ENCODE data around the gene MARK4. TPM values are rescaled to one million over a fixed set of nuclear protein-coding genes. Genes with fewer than 3 reads are reported as not detected.

MARK4 gene
- total and polyA plus RNA-seq, 2 experiments from 2014 or later, result 4.9 to 11.6 TPM

DNA sequence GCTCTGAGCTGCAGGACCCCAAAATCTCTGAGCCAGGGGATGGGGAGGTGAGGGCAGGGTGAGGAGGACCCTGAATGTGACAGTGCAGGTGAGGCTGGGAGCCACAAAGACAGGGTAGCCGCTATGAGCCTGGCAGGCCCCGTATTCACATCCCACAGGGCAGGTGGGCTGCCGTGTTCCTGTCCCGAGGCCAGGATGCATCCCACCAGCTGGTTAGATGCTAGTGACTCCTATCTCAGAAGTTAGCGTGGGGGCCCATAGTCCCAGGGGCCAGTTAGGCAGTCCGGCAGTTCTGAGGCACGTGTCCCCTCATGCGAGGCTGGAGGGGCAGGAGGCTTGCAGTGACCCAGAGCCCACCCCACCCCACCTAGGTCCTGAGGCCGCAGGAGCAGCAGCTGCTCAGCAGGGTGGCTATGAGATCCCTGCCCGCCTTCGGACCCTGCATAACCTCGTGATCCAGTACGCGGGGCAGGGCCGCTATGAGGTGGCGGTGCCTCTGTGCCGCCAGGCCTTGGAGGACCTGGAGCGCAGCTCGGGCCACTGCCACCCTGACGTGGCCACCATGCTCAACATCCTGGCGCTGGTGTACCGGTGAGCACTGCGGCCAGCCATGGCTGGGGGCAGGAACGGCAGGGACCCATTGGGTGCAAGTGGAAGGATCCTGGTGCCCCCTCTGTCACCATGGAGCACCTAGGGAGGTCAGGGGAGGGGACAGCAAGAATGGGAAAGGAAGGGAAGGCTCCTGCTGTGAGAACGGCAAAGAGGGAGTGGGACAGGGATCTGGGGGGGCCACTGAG is 96.7 kb downstream of the MARK4 start:
- Histone ChIP-seq H3K4me1 (ENCODE audit: insufficient read depth) (no peaks in the 10 kb centered on the region), H3K4me2 (ENCODE audit: unreplicated experiment) (no peak overlapping the region), H3K27me3 (replicated peaks; ENCODE audit: insufficient read depth) (no peaks in the 10 kb centered on the region; the same call in 1 of the 2 replicates), H3F3A (ENCODE audit: insufficient read depth) (no peaks in the 10 kb centered on the region), H3K9ac (no peak overlapping the region), H3K36me3 (ENCODE audit: low read depth) (no peaks in the 10 kb centered on the region), H3K4me3 (no peak overlapping the region), H3K79me2 (ENCODE audit: insufficient read depth) (no peaks in the 10 kb centered on the region), H3K9me3 (ENCODE audit: low read depth) (no peaks in the 10 kb centered on the region), H3K27ac (no peak overlapping the region), H2AFZ (no peak overlapping the region), H3K9me2 (ENCODE audit: insufficient read depth) (no peaks in the 10 kb centered on the region), H4K20me1 (ENCODE audit: insufficient read depth) (no peaks in the 10 kb centered on the region)
- DNase-seq, result no peak
- in situ Hi-C loops (cut with MboI), result no loop called here
- 76 to 84% methylated on average over 16 to 23 of the region's 25 CpGs for WGBS, 2 experiments (ENCODE audit: low coverage in 1 of 2, low lambda C conversion rate in 2 of 2, missing lambda C conversion rate in 2 of 2)
- TF ChIP-seq EZH2phosphoT487 (IDR thresholded peaks at IDR 0.05; ENCODE audit: insufficient read depth, low read depth) (no peak), EZH2 (IDR thresholded peaks at IDR 0.05; ENCODE audit: insufficient read depth, poor library complexity, severe bottlenecking) (no peak)

DNA sequence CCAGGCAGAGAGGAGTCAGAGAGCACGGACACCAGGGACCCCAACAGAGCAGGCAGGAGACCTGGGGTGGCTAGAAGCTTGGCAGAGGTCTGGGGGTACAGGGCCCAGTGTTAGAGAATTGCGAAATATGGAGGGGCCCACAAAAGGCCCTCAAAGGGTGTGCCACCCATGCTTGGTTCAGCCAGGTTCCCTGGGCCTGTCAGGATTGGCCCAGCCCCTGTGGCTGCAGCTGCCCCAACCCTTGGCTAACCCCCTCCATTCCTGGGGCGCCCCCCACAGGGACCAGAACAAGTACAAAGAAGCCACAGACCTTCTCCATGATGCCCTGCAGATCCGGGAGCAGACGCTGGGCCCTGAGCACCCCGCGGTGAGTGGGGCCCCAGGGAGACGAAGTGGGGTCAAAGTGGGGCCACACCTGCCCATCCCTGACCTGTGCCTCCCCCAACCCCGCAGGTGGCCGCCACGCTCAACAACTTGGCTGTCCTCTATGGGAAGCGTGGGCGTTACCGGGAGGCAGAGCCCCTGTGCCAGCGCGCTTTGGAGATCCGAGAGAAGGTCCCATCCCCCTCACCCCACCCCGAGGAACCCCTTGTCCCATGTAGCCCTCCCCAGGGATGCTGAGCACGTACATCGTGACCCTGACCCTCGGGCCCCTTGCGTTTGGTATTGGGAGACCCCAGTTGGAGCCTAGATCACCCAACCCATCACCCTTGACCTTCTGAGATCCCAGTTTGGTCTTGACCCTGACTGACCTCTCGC is 97.5 kb downstream of the MARK4 start:
- no peaks in the 10 kb centered on the region for H3K27me3 ChIP-seq (replicated peaks; ENCODE audit: insufficient read depth)
- no peak overlapping the region for H3K9ac ChIP-seq
- H3K4me1 ChIP-seq (ENCODE audit: insufficient read depth), result no peaks in the 10 kb centered on the region
- TF ChIP-seq EZH2phosphoT487 (IDR thresholded peaks at IDR 0.05; ENCODE audit: insufficient read depth, low read depth) (no peak), EZH2 (IDR thresholded peaks at IDR 0.05; ENCODE audit: insufficient read depth, poor library complexity, severe bottlenecking) (no peak)
- no peak overlapping the region for H3K27ac ChIP-seq
- H2AFZ ChIP-seq, result no peak overlapping the region
- no peaks in the 10 kb centered on the region for H3K79me2 ChIP-seq (ENCODE audit: insufficient read depth)
- WGBS, 2 experiments (ENCODE audit: low coverage in 1 of 2, low lambda C conversion rate in 2 of 2, missing lambda C conversion rate in 2 of 2), result 69 to 75% methylated on average over 21 to 23 of the region's 23 CpGs
- in situ Hi-C loops (cut with MboI), result no loop called here
- H4K20me1 ChIP-seq (ENCODE audit: insufficient read depth), result no peaks in the 10 kb centered on the region
- H3K9me2 ChIP-seq (ENCODE audit: insufficient read depth), result no peaks in the 10 kb centered on the region
- H3F3A ChIP-seq (ENCODE audit: insufficient read depth), result no peaks in the 10 kb centered on the region
- no peaks in the 10 kb centered on the region; the same call in 1 of the 2 replicates for H3K36me3 ChIP-seq (ENCODE audit: low read depth)
- no peak overlapping the region for H3K4me2 ChIP-seq (ENCODE audit: unreplicated experiment)
- no peak overlapping the region for H3K4me3 ChIP-seq
- no peak for DNase-seq
- H3K9me3 ChIP-seq (ENCODE audit: low read depth), result no peaks in the 10 kb centered on the region

DNA sequence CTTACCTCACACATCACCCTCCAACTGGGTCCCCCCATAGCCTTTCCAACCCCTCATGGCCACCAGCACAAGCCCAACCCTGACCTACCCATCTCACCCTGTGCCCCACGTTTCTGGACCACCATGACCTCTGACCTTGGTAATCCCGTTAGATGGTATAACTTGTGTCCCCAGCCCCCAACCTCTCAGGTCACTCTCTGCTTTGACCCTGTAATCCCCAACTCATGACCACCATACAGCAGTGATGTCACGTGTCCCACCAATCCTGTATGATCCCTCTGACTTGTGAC is 98.0 kb downstream of the MARK4 start:
- Histone ChIP-seq H3K9ac (no peak overlapping the region), H3K4me3 (no peak overlapping the region), H3K9me2 (ENCODE audit: insufficient read depth) (no peaks in the 10 kb centered on the region), H3K36me3 (ENCODE audit: low read depth) (no peaks in the 10 kb centered on the region; the same call in 1 of the 2 replicates), H4K20me1 (ENCODE audit: insufficient read depth) (no peaks in the 10 kb centered on the region), H3K4me1 (ENCODE audit: insufficient read depth) (no peaks in the 10 kb centered on the region), H3K27ac (no peak overlapping the region), H3K27me3 (replicated peaks; ENCODE audit: insufficient read depth) (no peaks in the 10 kb centered on the region), H3K9me3 (ENCODE audit: low read depth) (no peaks in the 10 kb centered on the region), H3F3A (ENCODE audit: insufficient read depth) (no peaks in the 10 kb centered on the region), H3K4me2 (ENCODE audit: unreplicated experiment) (no peak overlapping the region), H3K79me2 (ENCODE audit: insufficient read depth) (no peaks in the 10 kb centered on the region), H2AFZ (no peak overlapping the region)
- TF ChIP-seq EZH2 (IDR thresholded peaks at IDR 0.05; ENCODE audit: insufficient read depth, poor library complexity, severe bottlenecking) (no peak), EZH2phosphoT487 (IDR thresholded peaks at IDR 0.05; ENCODE audit: insufficient read depth, low read depth) (no peak)
- in situ Hi-C loops (cut with MboI), result no loop called here
- WGBS, 2 experiments (ENCODE audit: low coverage in 1 of 2, low lambda C conversion rate in 2 of 2, missing lambda C conversion rate in 2 of 2), result 33 to 42% methylated on average over 3 of the region's 3 CpGs
- DNase-seq, result no peak

DNA sequence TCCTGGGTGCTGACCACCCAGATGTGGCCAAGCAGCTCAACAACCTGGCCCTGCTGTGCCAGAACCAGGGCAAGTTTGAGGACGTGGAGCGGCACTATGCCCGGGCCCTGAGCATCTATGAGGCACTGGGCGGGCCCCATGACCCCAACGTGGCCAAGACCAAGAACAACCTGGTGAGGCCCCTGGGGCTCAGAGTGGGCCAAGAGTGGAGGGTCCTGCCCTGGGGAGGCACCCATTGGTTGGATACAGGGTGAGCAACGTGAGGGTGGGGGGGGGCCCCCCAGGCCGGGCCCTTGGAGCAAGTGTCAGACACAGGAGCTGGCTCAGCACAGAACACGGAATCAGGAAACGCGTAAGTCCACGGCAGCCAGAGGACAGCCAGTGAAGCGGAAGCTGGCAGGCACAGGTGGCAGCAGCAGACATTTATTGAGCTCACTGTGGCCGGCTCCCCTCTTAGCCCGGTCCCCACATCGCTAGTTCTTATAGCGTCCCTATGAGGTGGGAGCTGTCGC is 98.4 kb downstream of the MARK4 start:
- Histone ChIP-seq H2AFZ (no peak overlapping the region), H3K4me2 (ENCODE audit: unreplicated experiment) (no peak overlapping the region), H3K27ac (no peak overlapping the region), H3K27me3 (replicated peaks; ENCODE audit: insufficient read depth) (no peaks in the 10 kb centered on the region), H3K9me3 (ENCODE audit: low read depth) (no peaks in the 10 kb centered on the region), H3K9me2 (ENCODE audit: insufficient read depth) (no peaks in the 10 kb centered on the region), H3K9ac (no peak overlapping the region), H3F3A (ENCODE audit: insufficient read depth) (no peaks in the 10 kb centered on the region), H3K4me3 (no peak overlapping the region), H3K36me3 (ENCODE audit: low read depth) (no peaks in the 10 kb centered on the region; the same call in 1 of the 2 replicates), H3K79me2 (ENCODE audit: insufficient read depth) (no peaks in the 10 kb centered on the region), H4K20me1 (ENCODE audit: insufficient read depth) (no peaks in the 10 kb centered on the region), H3K4me1 (ENCODE audit: insufficient read depth) (no peaks in the 10 kb centered on the region)
- no peak for TF ChIP-seq EZH2 (IDR thresholded peaks at IDR 0.05; ENCODE audit: insufficient read depth, poor library complexity, severe bottlenecking)
- no peak for TF ChIP-seq EZH2phosphoT487 (IDR thresholded peaks at IDR 0.05; ENCODE audit: insufficient read depth, low read depth)
- DNase-seq, result no peak
- in situ Hi-C loops (cut with MboI), result no loop called here
- WGBS, 2 experiments (ENCODE audit: low coverage in 1 of 2, low lambda C conversion rate in 2 of 2, missing lambda C conversion rate in 2 of 2), result 90 to 97% methylated on average over 6 to 17 of the region's 17 CpGs

Data from GM23248 (cell line).